Activated T-cell treated with anti-CD3 and anti-CD28 coated beads for 48 hours (primary cell): ENCODE measurements around the gene SPATA21.
A peak's percentile ranks its signal among the peaks of the same experiment; 100 is the strongest.

Experiments
- DNase-seq: peaks from one replicate; pipeline ENCODE4 v3.0.0-alpha.2; 2020; ENCODE audit warnings: low read depth

Gene SPATA21

GRCh38 chr1:16421201-16421600, 16.0 kb downstream of the SPATA21 start:
- no peak for DNase-seq

GRCh38 chr1:16420424-16421118, 16.7 kb downstream of the SPATA21 start:
- DNase-seq = peak; percentile 65

- no peak for DNase-seq
Measured at GRCh38 chr1:16418823-16419425, 18.3 kb downstream of the SPATA21 start.

GRCh38 chr1:16413191-16413590, 24.0 kb downstream of the SPATA21 start:
- no peak for DNase-seq

GRCh38 chr1:16410803-16411202, 26.4 kb downstream of the SPATA21 start:
- no peak for DNase-seq

- no peak for DNase-seq
Measured at GRCh38 chr1:16409536-16410152, 27.6 kb downstream of the SPATA21 start.

GRCh38 chr1:16406868-16407267, 30.4 kb downstream of the SPATA21 start:
- DNase-seq = no peak

- DNase-seq = no peak
Measured at GRCh38 chr1:16405441-16405840, 31.8 kb downstream of the SPATA21 start.

- DNase-seq = no peak
Measured at GRCh38 chr1:16402742-16403141, 34.5 kb downstream of the SPATA21 start.

- no peak for DNase-seq
Measured at GRCh38 chr1:16398371-16398953, 38.8 kb downstream of the SPATA21 start.

- no peak for DNase-seq
Measured at GRCh38 chr1:16397120-16397519, 40.1 kb downstream of the SPATA21 start.

GRCh38 chr1:16396591-16396990, 40.6 kb downstream of the SPATA21 start:
- no peak for DNase-seq

- no peak for DNase-seq
Measured at GRCh38 chr1:16394977-16395376, 42.2 kb downstream of the SPATA21 start.

GRCh38 chr1:16393570-16394521, 43.4 kb downstream of the SPATA21 start:
- DNase-seq = no peak

- DNase-seq = no peak
Measured at GRCh38 chr1:16392740-16393569, 44.3 kb downstream of the SPATA21 start.

GRCh38 chr1:16391411-16391810, 45.8 kb downstream of the SPATA21 start:
- DNase-seq = no peak

- no peak for DNase-seq
Measured at GRCh38 chr1:16387201-16388188, 49.7 kb downstream of the SPATA21 start.

GRCh38 chr1:16386454-16387113, 50.6 kb downstream of the SPATA21 start:
- DNase-seq = no peak
